VCaP (cell line): Measurements from ENCODE around the gene SLC1A6.

Experiments used
- H3K27ac ChIP-seq: fragments of 450-650 bp; 2 replicates; pipeline ENCODE4 v1.5.1; 2017
- CTCF ChIP-seq: fragments of 450-650 bp; conservative IDR thresholded peaks from 2 replicates; pipeline ENCODE4 v1.5.1; 2017; ENCODE audit warnings: mild to moderate bottlenecking, moderate library complexity

The SLC1A6 gene

GRCh38 chr19:14977128-14977527 is 2.5 kb downstream of the SLC1A6 start:
- no peak overlapping the region for H3K27ac ChIP-seq
- no peak for TF ChIP-seq CTCF

GRCh38 chr19:14974488-14974887 is 5.2 kb downstream of the SLC1A6 start:
- no peak overlapping the region for H3K27ac ChIP-seq
- no peak for TF ChIP-seq CTCF

GRCh38 chr19:14972676-14973075 is 7.0 kb downstream of the SLC1A6 start:
- H3K27ac ChIP-seq, result no peak overlapping the region
- TF ChIP-seq CTCF, result no peak

GRCh38 chr19:14971474-14971873 is 8.2 kb downstream of the SLC1A6 start:
- no peak for TF ChIP-seq CTCF
- H3K27ac ChIP-seq, result no peak overlapping the region

GRCh38 chr19:14968247-14968646 is 11.4 kb downstream of the SLC1A6 start:
- TF ChIP-seq CTCF, result no peak
- H3K27ac ChIP-seq, result no peak overlapping the region

GRCh38 chr19:14961956-14962685 is 17.5 kb downstream of the SLC1A6 start:
- TF ChIP-seq CTCF, result no peak
- no peak overlapping the region for H3K27ac ChIP-seq

- no peak for TF ChIP-seq CTCF
- no peak overlapping the region for H3K27ac ChIP-seq
Measured at GRCh38 chr19:14959263-14959662, 20.4 kb downstream of the SLC1A6 start.
